HG02970 (cell line): ENCODE measurements around the gene PRKAG2.

Experiments used
- ATAC-seq: cut with Tn5 transposase; IDR thresholded peaks from one replicate; pipeline ENCODE4 v1.9.1; 2021; ENCODE audit warnings: mild to moderate bottlenecking, moderate library complexity, moderate number of reproducible peaks; ENCODE audit not compliant: unreplicated experiment, low FRiP score

The PRKAG2 gene

DNA sequence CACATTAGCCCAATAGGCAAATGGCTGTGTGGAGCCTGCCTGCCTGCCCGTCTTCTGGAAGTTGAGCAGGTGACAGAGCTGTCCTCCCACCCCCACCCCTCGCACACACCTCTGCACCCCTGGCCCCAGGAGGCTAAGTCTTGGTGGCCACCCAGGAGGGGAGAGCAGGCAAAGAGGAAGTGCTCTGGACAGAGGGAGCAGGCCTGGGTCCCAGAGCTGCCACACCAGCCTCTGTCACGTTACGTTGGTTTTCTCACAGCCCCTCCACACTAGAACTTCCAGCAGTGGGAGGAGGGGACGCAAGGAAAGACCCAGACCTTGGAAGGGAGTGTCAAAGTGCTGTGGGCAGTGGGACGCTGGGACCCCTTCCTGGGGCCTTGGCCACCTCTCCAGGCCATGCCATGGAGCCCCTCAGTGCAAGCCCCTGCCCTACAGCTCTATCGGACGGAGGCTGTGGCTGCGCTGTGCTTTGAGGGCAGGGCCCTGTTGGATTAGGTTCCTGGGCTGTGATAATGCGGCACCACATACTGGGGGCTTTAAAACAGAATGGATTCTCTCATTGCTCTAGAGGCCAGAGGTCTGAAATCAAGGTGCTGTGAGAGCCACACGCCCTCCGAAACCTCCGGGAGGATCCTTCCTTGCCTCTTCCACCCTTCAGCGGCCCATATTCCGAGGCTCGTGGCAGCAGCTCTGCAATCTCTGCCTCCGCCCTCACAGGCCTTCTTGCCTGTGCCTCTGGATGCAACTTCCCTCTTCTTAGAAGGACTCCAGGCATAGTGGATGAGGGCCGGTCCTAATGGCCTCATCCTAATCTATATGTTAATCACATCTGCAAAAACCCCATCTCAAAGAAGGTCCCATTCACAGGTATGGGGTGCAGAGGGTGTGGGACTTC is 9.9 kb downstream of the PRKAG2 start:
- no peak for ATAC-seq

DNA sequence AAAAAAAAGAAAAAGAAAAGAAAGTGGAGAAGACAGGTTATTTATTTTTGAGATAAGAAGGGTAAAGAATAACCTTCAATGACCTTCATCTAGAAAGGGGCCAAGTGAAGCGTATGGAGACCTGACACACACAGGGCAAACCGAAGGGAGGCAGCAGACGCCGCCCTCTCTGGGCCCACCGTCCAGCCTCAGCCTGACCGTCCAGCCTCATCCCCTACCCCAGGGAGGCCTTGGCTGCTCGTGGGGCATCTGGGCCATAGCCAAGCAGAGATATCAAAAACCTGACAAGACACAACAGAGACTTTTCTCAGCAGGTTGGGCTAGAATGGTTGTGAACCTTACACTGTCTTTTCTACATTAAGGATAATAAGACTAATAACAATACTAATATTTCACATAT is 10.9 kb downstream of the PRKAG2 start:
- ATAC-seq, result no peak

DNA sequence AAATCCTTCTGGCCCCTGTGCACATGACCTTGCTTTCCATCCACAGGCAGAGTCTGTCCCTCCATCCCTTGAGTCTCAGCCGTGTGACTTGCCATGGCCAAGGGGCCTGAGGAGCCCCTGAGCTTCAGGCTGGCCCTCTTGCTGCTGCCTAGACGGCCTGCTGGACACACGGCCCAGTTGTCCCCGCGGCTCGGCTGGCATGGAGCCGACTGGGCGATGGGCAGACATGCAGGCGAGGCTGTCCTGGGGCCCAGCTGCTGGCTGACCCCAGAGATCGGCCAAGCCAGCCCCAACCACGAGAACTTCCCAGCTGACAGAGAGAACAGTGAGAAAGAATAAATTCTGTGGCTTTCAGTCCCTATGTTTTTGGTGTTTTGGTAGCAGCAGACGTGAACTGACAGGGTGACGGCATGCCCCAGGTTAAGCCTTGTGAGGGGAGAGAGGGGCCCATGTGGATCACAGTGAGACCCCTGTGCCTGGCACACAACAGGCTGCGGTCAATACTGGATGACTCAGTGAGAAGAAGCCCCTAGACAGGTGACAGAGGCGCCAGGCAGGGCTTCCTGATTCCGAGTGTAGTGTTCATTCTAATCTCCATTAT is 11.7 kb downstream of the PRKAG2 start:
- no peak for ATAC-seq

DNA sequence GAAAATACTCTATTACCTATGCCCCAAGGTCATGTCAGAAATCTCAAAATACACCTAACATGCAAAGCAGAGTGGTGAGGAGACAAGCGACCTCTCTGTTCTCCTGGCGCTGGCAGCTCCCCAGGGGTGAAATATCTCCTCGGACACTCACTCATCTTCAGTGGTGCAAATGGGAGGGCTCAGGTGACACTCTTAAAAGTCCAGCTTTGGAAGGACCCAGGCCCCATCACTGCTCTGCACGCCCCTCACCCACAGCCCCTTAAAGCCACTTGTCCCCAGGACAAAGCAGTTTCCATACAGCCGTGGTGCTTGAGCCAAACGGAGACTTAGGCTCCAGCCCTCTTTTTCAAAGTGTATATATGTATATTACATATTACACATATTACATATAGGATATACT is 12.4 kb downstream of the PRKAG2 start:
- no peak for ATAC-seq

DNA sequence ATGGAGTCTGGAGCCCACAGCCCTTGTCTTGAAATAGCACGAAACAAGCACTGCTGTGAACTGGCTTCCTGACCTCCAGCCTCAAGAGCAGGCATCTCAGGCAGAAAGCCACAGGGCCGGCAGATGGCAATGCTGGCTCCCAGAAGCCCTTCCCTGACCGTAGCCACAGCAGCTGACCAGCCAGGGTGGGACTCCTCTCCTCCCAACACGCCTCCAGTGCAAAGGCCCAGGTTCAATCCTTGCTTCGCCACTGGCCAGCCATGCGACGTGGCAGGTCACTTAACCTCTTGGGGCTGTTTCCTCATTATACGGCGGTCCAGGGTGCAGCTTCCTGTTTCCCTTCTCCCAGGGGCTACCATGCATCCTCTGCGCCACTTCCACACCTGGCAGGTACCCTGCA is 12.8 kb downstream of the PRKAG2 start:
- ATAC-seq, result no peak

DNA sequence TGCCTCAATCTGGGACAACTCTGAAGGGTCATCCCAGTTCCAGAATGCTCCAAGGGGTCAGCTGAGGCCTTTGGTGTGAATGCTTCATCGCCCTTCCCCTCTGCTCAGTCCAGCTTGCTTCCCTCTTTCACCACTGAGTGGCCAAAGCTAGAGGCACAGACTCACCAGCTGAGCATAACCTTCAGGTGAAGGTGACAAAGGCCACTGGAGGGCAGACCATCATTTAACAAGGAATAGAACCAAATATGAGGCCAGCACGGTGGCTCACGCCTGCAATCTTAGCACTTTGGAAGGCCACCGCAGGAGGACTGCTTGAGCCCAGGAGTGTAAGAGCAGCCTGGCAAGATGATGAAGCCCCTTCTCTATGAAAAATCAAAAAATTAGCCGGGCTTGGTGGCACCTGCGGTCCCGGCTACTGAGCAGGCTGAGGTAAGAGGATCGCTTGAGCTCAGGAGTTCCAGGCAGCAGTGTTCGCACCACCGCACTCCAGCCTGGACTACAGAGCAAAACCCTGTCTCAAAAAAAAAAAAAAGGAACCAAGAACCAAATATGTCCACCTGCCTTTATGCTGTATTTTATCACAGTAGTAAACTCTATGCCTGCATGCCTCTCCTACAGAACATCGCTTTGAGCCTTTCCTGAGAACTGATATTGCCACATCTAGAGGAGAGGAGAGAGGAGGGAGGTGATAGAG is 13.4 kb downstream of the PRKAG2 start:
- ATAC-seq, result no peak

DNA sequence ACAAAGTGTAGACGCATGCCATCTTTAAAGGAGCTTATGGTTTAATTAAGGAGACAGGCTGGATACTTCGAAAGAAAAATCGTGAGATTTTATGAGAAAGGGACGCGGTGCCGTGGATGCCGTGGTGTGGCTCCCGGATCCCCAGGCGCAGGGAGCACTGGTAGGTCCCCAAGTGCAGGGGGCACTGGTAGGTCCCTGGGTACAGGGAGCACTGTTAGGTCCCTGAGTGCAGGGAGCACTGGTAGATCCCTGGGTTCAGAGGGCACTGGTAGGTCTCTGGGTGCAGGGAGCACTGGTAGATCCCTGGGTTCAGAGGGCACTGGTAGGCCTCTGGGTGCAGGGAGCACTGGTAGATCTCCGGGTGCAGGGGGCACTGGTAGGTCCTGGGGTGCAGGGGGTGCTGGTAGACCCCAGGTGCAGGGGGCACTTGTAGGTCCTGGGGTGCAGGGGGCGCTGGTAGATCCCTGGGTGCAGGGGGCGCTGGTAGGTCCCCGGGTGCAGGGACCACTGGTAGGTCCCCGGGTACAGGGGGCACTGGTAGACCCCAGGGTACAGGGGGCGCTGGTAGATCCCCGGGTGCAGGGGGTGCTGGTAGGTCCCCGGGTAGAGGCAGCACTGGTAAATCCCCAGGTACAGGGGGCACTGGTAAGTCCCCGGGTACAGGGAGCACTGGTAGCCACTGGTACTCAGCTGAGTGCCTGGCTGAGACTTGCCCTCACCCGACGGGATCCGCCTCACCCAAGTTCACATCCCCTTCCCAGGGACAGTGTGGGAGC is 14.1 kb downstream of the PRKAG2 start:
- ATAC-seq, result no peak

DNA sequence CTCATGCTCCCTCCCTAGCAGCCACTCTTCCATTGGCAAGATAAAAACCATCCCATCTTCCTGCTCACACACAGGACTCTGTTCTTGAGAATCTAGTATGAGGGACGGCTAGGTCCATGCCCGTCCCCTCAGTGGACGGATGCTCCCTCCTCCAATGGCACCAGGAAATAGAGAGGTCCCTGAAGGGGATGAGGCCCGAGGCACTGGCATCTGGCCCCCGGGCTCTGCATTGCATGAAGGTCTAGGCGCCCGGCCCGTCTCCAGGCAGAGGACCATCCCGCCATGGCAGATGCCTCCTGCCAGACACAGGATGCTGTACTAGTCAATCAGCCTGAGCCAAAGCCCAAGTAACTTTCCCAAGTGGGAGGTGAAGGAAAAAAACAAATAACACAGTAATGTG is 15.0 kb downstream of the PRKAG2 start:
- no peak for ATAC-seq

DNA sequence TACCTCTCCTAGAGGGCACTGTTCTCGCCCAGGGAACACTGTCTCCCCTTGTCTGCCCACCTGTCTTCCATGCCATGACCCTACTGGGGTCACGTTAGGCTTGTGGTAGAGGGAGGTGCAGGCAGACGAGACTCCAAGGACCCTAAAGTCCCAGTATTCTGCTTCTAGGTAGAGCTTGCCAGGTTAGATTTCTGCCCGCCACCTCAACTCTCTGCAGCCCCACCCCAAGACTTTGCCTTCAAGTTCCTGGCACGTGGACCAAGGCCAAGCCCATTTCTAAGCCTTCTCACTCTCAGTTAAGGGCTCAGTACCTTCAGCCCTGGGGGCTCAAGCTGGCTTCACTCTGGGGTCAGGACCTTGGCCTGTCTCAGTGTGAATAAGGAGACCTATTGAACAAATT is 16.1 kb downstream of the PRKAG2 start:
- ATAC-seq, result no peak

DNA sequence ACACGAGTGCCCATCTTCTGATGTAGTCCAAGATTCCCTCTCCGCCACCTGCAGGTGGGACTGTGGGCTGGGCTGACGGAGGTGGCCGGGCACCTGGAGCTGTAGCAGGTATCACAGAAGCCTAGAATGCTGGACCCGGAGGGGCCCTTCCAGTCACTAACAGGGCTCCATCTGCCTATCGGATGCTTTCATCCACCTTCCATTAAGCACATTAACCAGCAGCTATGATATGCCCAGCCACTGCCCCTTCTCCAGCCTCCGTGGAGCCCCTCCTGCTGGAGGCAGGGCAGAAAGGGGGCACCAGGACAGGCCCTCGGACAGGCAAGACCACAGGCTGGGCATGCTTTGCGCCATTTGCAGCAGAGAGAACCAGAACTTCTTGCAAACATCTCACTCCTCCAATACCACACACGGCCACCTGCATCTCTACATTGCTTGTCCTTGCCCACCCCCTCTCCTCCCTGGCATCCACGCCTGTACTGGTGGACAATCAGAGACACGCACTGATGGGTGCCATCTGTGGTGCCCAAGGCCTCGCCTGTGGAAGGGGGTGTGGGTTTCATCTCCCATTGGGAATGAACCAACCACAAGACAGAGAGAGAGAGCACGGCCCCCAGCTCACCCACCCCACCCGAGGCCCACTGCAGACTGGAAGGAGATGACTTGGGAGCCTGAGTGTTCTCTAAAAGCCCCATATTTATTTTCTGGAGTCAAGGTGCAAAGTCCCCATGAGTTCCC is 16.8 kb downstream of the PRKAG2 start:
- no peak for ATAC-seq

DNA sequence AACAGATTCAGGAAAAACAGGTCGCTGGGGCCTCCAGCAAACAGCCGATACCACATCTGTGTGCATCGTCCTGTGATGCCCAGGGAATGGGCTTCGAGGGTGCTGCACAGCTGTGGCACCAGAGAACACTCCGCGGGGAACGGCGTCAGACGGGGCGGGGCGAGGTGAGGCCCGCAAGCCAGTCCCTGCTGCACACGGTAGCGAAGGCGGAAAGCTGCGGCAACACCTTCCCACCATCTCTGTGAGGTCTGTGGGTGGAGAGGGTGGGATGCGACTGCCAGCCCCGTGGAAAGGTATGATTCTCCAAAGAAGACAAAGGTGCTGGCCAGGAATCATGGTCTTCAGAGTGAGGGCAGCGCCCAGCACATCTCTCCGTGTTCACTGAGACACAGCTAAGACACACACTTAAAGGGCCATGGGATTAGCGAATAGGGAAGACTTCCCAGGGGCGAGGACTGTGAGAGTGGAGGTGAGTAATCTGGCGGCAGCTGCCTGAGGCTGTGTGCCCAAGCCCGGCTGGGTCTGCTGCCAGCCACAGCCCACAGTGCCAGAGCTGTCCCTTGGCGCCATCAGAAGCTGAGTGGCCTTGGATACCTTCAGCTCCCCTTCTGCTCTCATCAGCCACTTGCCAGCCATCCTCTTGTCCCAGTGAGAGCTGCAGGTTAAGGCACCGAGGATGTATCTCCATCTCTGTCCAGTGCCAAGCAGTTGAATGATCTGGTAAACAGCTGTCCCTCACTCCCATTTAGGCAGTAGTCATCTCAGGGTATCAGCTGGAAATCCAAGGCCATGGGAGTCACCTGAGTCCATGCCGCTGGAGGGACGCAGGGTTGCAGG is 17.6 kb downstream of the PRKAG2 start:
- no peak for ATAC-seq

DNA sequence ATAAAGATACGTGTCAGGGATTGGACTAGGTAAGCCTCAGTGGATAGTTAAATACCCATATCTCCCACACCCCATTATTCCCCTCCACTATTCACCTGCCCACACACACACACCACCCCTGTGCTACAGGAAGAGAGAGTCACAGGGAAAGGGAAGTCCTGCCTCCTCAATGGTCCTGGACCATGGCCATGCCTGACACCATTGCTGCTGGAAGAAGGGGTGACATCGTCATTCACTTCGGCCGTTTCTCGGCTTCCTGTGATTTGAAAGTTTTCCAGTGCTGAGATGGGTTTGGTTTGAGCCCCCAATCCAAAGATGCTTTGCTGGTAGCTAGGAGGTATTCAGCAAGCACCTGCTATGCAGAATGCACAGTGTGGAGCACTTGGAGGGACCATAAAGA is 18.5 kb downstream of the PRKAG2 start:
- no peak for ATAC-seq

DNA sequence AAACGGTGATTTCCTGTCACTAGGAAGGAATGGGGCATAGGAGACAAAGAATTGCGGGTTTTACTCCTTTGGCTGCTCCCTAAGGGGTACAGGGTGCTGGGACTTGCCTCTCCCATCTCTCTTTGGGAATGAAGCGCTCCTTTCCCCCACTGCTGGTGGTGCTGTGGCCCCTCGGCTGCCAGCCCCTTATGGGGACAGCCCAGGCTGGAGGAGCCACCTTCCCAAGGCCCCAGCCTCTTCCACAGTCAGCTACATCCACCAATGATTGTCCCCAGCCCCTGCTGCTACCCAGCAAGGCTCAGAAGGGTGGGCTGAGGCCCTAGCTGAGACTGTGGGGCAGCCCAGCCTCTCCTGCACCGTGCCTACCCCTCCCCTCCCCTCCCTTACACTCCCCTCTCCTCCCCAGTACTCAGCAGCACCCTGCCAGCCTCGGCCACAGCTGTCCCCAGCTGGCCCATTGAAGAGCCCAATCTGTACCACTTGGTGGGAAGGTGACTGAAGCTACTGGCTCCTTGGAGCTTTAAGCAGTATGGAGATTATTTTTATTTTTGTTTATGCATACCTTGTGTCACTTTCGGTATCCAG is 19.0 kb downstream of the PRKAG2 start:
- ATAC-seq, result no peak

DNA sequence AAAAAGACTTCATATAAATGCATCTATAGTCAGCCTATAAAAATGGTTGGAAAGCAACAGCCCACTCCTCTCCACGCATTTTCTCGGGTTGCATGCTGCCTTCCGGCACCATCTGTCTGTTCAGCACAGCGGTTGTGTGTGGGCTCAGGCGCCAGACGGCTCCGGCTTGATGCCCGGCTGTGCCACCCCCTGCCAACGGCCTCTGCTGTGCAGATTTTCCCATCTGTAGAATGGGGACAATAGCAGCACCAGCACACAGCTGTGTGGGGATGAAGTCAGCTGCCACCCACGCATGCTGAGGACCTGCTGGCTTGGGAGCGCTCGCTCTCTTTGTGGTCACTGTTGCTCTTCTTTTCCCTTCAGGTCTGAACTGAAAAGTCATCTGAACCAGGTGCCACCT is 19.5 kb downstream of the PRKAG2 start:
- no peak for ATAC-seq

DNA sequence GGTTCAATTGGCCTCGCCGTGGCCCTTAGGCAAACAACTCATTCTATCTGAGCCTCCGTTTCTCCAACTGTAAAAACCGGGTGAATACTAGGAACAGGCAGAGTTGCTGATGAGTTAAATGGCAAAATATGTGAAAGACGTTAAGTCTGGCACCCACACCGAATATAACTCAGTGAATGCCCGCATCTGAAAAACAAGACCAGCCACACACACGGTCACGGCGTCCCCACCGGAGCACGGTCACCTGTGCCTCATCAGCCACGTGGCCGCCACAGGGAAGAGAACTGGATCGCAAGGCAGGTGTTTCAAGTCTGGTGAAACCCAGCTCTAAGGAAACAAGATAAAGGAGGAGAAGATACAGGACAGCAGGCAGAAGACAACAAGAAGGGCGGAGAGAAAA is 20.4 kb downstream of the PRKAG2 start:
- ATAC-seq, result no peak

DNA sequence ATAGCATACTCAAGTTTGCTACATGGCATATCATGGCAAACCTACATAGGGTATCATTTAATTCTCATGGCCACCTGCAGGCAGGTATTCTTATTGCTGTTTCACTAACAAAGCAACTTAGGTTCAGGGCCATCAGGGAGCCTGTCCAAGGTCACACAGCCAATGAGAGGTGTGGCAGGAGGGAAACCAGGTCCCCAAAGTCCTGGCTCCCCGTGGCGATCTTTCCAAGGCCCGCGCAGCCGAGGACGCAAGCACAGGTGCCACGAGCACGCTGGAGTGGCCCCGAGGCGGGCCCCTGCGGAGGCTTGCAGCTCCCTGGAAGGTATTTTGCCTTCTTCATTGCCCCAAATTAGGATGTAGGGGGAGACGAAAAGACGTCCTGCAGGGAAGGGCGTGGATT is 20.8 kb downstream of the PRKAG2 start:
- no peak for ATAC-seq

DNA sequence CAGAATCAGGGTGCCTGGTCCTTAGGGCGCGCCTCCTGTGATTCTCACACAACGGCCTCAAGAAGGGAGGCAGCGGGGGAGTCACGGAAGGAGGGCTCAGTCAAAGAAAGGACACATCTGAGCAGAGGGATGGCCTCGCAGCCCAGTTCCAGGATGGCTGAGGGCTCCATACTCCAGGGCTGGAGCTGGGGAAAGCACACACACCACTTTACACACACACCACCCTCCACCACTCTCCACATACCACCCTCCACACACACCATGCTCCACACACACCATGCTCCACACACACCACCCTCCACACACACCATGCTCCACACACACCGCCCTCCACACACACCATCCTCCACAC is 22.2 kb downstream of the PRKAG2 start:
- ATAC-seq, result no peak

DNA sequence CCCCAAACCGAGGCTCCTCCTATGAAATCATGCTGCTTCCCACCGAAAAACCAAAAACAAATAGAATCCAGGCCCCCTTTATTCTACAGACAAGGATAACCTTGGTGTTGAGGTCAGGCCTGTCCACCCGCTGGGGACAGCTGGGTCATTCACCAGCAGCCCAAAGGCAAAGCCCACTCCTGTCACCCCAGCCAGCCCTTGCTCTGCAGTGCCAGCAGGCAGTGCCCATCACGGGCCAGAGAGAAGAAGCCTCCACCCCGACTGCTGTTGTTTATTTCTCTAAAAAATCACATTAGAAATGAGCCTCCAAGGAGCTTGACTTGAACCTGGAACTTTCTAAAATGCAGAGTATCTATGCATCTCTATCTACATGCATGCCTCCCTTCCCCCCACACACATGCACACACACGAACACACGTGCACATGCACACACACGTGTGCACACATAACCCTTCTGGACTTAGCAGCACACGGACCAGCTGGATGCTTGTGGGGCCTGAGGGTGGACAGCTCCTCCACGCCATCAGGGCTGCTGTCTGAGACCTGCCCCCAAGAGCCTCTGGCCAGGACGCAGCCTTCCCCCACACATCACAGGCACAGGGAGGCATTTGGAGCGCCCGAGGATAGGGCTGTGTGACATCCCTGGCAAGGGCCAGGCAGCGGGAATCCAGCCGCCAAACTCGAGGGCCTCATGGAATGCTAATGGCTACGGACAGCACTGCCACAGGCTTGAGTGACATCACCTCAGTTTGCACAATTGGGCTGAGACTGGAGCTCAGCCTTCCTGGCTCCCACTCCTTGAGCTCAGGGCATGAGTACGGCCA is 22.8 kb downstream of the PRKAG2 start:
- no peak for ATAC-seq
